CD4-positive, alpha-beta T cell treated with Interleukin-15 for 1 hour (primary cell): ENCODE measurements around the gene RAET1E.
"Not testable (repeated sequence)": the region's sequence is repeated elsewhere in the genome, so short reads cannot be mapped to it uniquely, and the experiment has no call there.

ENCODE experiments used
- DNase-seq: peaks from one replicate; pipeline ENCODE4 v3.0.0-alpha.2; 2020

RAET1E gene

GRCh38 chr6:149859938-149860337 lies 38.0 kb downstream of the RAET1E start:
- DNase-seq = no peak

GRCh38 chr6:149859368-149859767 lies 38.5 kb downstream of the RAET1E start:
- no peak for DNase-seq

DNA sequence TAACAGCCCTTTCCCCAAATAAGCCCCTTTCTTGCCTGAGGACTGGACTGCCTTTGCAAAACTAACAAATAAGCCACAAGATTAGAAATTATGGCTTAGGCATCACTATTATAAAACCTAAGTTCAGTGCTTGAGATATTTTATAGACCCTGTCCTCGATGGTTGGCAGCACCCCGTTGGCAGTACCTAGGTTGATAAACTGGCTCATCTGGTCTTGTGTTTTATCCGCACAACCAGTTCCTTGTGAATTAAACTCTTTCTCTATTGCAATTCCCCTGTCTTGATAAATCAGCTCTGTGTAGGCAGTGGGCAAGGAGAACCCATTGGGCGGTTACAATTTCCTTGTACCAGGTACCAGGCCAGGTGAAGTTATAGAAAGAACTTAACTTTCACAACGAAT lies 40.4 kb downstream of the RAET1E start:
- no peak for DNase-seq

- no peak for DNase-seq
Observed at GRCh38 chr6:149856256-149856994, 41.5 kb downstream of the RAET1E start.

- no peak for DNase-seq
Observed at GRCh38 chr6:149855741-149856140, 42.2 kb downstream of the RAET1E start.

DNA sequence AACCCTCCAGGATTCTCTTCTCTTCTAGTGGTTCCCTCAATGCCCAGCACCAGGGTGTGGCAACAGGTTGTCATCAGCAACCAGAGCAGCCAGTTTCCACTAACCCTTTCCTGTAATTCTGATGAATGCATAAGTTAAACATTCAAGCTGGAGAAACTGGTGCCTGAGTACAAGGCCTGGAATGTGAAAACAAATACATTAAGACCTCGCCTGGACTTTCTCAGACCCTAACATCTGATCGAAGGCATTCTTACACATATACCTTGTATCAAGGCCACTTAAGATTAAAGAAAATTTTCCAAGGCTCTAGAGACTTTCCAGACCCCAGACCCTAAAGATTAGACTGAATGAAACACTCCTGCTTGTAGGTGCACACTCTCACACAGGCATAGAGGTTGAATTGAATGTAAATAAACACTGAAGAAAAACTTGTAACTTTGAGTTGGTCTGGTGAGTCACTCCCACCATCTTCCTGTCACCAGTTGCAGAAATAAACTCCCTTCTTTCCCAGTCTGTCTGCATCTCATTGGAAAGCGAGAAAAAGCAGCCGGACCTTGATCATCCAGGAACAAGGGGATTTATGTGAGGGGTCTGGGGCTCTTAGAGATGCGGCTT lies 42.8 kb downstream of the RAET1E start:
- no peak for DNase-seq

- DNase-seq = no peak
Observed at GRCh38 chr6:149854532-149854931, 43.4 kb downstream of the RAET1E start.

- not testable (repeated sequence) for DNase-seq
Observed at GRCh38 chr6:149854017-149854416, 43.9 kb downstream of the RAET1E start.

DNA sequence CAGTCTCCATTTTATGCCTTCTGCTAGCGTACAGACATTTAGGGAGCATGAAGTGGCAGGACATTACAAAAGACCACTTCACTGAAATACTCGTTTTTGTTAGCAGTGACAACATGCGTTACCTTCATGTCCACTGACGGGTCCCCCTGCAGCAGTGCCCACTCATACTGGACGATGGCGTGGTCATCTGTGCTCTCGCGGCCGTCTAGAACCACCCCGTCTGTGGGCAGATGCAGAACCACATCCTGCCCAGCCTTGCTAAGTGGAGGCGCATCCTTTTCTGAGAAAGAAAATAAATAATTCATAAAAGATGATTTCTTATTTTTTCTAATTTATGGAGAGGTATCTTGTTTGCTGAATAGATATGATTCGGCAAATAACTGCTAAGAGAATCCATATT lies 45.0 kb downstream of the RAET1E start:
- no peak for DNase-seq

DNA sequence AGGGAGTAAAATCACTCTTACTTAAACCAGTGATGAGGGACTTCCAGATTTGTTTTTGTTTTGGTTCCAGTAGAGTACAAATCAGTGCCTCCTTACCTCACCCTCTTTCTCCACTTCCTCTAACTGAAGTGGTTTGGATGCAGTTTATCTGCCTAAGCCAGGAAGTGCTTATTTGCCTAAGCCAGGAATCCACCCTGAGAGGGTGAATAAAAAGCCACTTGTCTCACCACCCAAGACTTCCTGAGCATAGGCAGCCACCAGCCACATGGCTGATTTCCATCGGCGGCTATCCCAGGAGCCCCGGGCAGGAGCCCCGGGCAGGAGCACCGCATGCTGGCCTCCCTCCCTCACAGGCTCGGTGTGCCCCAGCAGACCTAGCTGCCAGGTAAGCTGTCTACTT lies 45.7 kb downstream of the RAET1E start:
- peak; percentile 25 for DNase-seq

DNA sequence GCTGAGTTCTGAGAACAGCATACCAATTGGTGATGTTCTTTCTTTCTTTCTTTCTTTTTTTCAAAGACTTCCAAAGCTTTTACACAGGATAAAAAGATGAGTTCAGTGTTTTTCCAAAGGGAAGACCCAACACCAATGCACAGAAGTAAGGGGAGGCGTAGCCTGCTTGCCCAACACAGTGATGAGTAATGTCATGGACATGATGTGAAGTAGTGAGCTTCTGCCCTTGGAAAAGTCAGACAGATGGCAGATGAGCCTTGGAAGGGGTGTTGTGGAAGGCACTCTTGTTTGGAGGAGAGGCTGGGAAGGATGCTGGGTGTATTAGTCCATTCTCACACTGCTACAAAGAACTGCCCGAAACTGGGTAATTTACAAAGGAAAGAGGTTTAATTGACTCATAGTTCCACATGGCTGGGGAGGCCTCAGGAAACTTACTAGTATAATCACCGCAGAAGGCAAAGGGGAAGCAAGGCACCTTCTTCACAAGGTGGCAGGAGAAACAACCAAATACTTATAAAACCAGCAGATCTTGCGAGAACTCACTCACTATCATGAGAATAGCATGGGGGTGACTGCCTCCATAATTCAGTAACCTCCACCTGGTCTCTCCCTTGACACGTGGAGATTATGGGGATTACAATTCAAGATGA lies 46.3 kb downstream of the RAET1E start:
- no peak for DNase-seq

- DNase-seq = not testable (repeated sequence)
Observed at GRCh38 chr6:149848343-149848742, 49.6 kb downstream of the RAET1E start.
